CD4-positive, alpha-beta T cell (primary cell): Measurements from ENCODE around the gene PTPA. TPM values are rescaled to one million over a fixed set of nuclear protein-coding genes. Genes with fewer than 3 reads are reported as not detected.

Experiments used
- ATAC-seq: fragments of 200-7000 bp; cut with Tn5 transposase; one replicate; pipeline ENCODE4 v1.10.0; 2022; ENCODE audit warnings: mild to moderate bottlenecking; ENCODE audit not compliant: poor library complexity
- CTCF ChIA-PET: fragments of 350-600 bp; sonication (Branson Sonifier 250); formaldehyde crosslinking; loops from one replicate; lab custom pipeline; 2021; ENCODE audit warnings: antibody characterized with exemption, inconsistent platforms; lab: Charles Lee
- POLR2A ChIA-PET: fragments of 350-600 bp; sonication (Branson Sonifier 250); formaldehyde crosslinking; loops from one replicate; lab custom pipeline; 2021; ENCODE audit warnings: antibody characterized with exemption, inconsistent platforms; lab: Charles Lee
- DNase-seq, 14 experiments: peaks; one replicate each; pipeline ENCODE4 v3.0.0-alpha.2; 2013 to 2020; ENCODE audit warnings: mixed read lengths in 2 of 14
- H3K27ac ChIP-seq, 2 donors: one replicate each; pipeline versions ENCODE4 v1.5.1 to v1.7.0; 2013; ENCODE audit warnings: low read length in 2 of 2, low read depth in 1 of 2, mild to moderate bottlenecking in 1 of 2
- H3K27me3 ChIP-seq, 2 experiments: 1 replicate in 1 of 2; 2 replicates in 1 of 2; pipeline versions ENCODE4 v1.6.1 to v1.7.0; 2013; ENCODE audit warnings: low read length in 2 of 2, control low read depth in 1 of 2, mild to moderate bottlenecking in 1 of 2, moderate library complexity in 1 of 2; ENCODE audit not compliant: insufficient read depth in 2 of 2, control insufficient read depth in 1 of 2
- H3K36me3 ChIP-seq: one replicate; pipeline ENCODE4 v1.6.1; 2013; ENCODE audit warnings: low read length, control low read depth; ENCODE audit not compliant: insufficient read depth
- H3K4me1 ChIP-seq: one replicate; pipeline ENCODE4 v1.6.1; 2013; ENCODE audit warnings: low read length, control low read depth; ENCODE audit not compliant: insufficient read depth
- H3K4me3 ChIP-seq: one replicate; pipeline ENCODE4 v1.5.1; 2013; ENCODE audit warnings: mild to moderate bottlenecking, low read length, moderate library complexity
- H3K9me3 ChIP-seq, 2 experiments: 1 replicate in 1 of 2; 2 replicates in 1 of 2; pipeline versions ENCODE4 v1.6.1 to v1.7.0; 2013; ENCODE audit warnings: low read length in 2 of 2, mild to moderate bottlenecking in 2 of 2, control low read depth in 1 of 2, moderate library complexity in 1 of 2; ENCODE audit not compliant: control insufficient read depth in 1 of 2, insufficient read depth in 1 of 2
- H3K27ac Mint-ChIP-seq: one replicate; pipeline ENCODE4 v1.8.0; 2020; ENCODE audit warnings: mixed read lengths
- H3K27me3 Mint-ChIP-seq: one replicate; pipeline ENCODE4 v1.8.0; 2021; ENCODE audit warnings: mixed read lengths
- H3K36me3 Mint-ChIP-seq: one replicate; pipeline ENCODE4 v1.8.0; 2021; ENCODE audit warnings: low read depth, mixed read lengths
- H3K4me1 Mint-ChIP-seq: one replicate; pipeline ENCODE4 v1.8.0; 2021; ENCODE audit warnings: low read depth, mixed read lengths
- H3K4me3 Mint-ChIP-seq: one replicate; pipeline ENCODE4 v1.8.0; 2020; ENCODE audit warnings: mild to moderate bottlenecking, mixed read lengths
- H3K9me3 Mint-ChIP-seq: one replicate; pipeline ENCODE4 v1.8.0; 2020; ENCODE audit warnings: mixed read lengths
- CTCF ChIP-seq: fragments of 200-600 bp; IDR thresholded peaks from one replicate; pipeline ENCODE4 v1.8.0; 2022; ENCODE audit warnings: antibody characterized with exemption, mild to moderate bottlenecking
- intact Hi-C, 2 experiments: fragments of 100-400 bp; cut with DNase I in 1 of 2; cut with micrococcal nuclease in 1 of 2; formaldehyde crosslinking; loops; one replicate each; pipeline versions ENCODE4 v1.15.1 to v1.9.0; 2023 to 2025; cut with DNase I, micrococcal nuclease
- total RNA-seq, 174 experiments: library from RNA in 2 of 174; stranded (reverse) in 2 of 174; gene quantifications; one replicate each; pipeline ENCODE4 v1.2.3 and lab custom pipeline; 2021 to 2026

Gene PTPA
- total RNA-seq, 2 experiments from 2014 or later: 21.6 to 23.3 TPM

- Mint-ChIP-seq H3K9me3 (no peaks in the 10 kb centered on the region), H3K4me3 (no peak overlapping the region), H3K4me1 (no peaks in the 10 kb centered on the region), H3K27ac (no peak overlapping the region), H3K36me3 (peaks cover 4% of the 10 kb centered on the region), H3K27me3 (no peaks in the 10 kb centered on the region)
- no peak for TF ChIP-seq CTCF
- no peak overlapping the region for H3K4me3 ChIP-seq
- CTCF ChIA-PET: no interaction called here
- DNase-seq: no peak
- ATAC-seq: no peak
- no peaks in the 10 kb centered on the region for H3K9me3 ChIP-seq
- POLR2A ChIA-PET: interaction anchor here (0.5 to 1.9 kb wide), 2 partner anchors 14 to 21 kb away, joined by 4 to 7 read pairs; partner anchors contain the start of gene DOLPP1
- intact Hi-C loops: no loop called here
- peaks cover 2% of the 10 kb centered on the region for H3K36me3 ChIP-seq
- H3K4me1 ChIP-seq: no peaks in the 10 kb centered on the region
- H3K27me3 ChIP-seq: no peaks in the 10 kb centered on the region
- H3K27ac ChIP-seq: no peak overlapping the region
Measured at GRCh38 chr9:129095170-129095667, 16.0 kb upstream of the PTPA start.

- intact Hi-C loops: no loop called here
- no peaks in the 10 kb centered on the region for H3K27me3 Mint-ChIP-seq
- Histone ChIP-seq H3K27ac (no peak overlapping the region), H3K4me3 (no peak overlapping the region), H3K4me1 (no peaks in the 10 kb centered on the region), H3K9me3 (no peaks in the 10 kb centered on the region), H3K36me3 (peaks cover 2% of the 10 kb centered on the region), H3K27me3 (no peaks in the 10 kb centered on the region)
- H3K4me1 Mint-ChIP-seq: no peaks in the 10 kb centered on the region
- H3K9me3 Mint-ChIP-seq: no peaks in the 10 kb centered on the region
- H3K36me3 Mint-ChIP-seq: no peaks in the 10 kb centered on the region
- no peak for DNase-seq
- H3K4me3 Mint-ChIP-seq: no peak overlapping the region
- CTCF ChIA-PET: no interaction called here
- TF ChIP-seq CTCF: no peak
- ATAC-seq: no peak
- H3K27ac Mint-ChIP-seq: no peak overlapping the region
- POLR2A ChIA-PET: interaction anchor here (1.9 kb wide), 1 partner anchor 15 kb away, joined by 4 read pairs; the partner anchor contains the start of gene DOLPP1
Measured at GRCh38 chr9:129095908-129096307, 15.3 kb upstream of the PTPA start.

DNA sequence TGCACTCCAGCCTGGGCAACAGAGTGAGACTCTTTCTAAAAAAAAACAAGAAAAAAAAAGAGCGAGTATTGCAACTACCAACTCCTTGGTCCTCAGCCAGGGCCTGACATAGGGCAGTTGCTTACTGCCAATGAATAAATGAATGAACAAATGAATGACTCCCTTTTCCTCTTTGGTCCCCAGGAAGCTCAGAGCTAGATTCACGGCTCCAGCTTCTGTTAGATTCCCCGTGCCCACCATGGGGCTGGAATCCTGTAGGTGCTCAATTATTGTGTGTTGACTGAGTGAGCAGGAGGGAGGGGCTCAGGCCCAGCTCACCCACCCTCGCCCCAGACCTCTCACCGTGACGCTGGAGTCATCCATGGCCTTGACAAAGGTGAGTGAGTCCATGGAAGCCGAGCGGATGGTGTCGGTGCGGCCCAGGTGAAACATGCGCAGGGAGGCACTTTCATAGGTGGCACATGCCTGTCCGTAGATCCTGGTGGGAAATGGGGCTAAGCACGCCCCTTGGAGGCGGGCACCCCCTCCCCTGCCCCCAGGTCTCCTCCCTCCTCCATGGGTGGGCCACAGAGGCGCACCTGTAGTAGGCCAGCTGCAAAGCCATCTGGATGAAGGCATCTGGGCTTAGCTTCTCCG is 13.4 kb upstream of the PTPA start:
- H3K36me3 ChIP-seq: peaks cover 2% of the 10 kb centered on the region
- POLR2A ChIA-PET: interaction anchor here (1.1 kb wide), 1 partner anchor 12 kb away, joined by 4 read pairs; no protein-coding TSS in a partner anchor
- no peak for DNase-seq

More for the DNA sequence above, 13.4 kb upstream of the PTPA start:
- Histone ChIP-seq H3K9me3 (no peaks in the 10 kb centered on the region), H3K27ac (no peak overlapping the region), H3K27me3 (no peaks in the 10 kb centered on the region), H3K4me1 (no peaks in the 10 kb centered on the region), H3K4me3 (no peak overlapping the region)
- TF ChIP-seq CTCF: no peak
- H3K36me3 Mint-ChIP-seq: no peaks in the 10 kb centered on the region
- no peaks in the 10 kb centered on the region for H3K4me1 Mint-ChIP-seq
- CTCF ChIA-PET: no interaction called here
- intact Hi-C loops: no loop called here
- H3K9me3 Mint-ChIP-seq: no peaks in the 10 kb centered on the region
- H3K27me3 Mint-ChIP-seq: no peaks in the 10 kb centered on the region
- no peak overlapping the region for H3K27ac Mint-ChIP-seq
- no peak for ATAC-seq
- no peak overlapping the region for H3K4me3 Mint-ChIP-seq
